Retinal pigment epithelial cell (primary cell): Measurements from ENCODE around the gene GPR173.

Experiments used
- DNase-seq: peaks from one replicate; pipeline ENCODE4 v3.0.0-alpha.2; 2010; ENCODE audit warnings: low read depth
- H3K4me3 ChIP-seq: 2 replicates; pipeline ENCODE4 v1.5.1; 2011; ENCODE audit warnings: mild to moderate bottlenecking, low read length, control low read depth, moderate library complexity
- TF ChIP-seq, protein P1 (sequence below): conservative IDR thresholded peaks from 2 replicates; pipeline ENCODE4 v1.5.1; 2011; ENCODE audit warnings: low read depth, low read length, control low read depth, inconsistent platforms

GPR173 gene

DNA sequence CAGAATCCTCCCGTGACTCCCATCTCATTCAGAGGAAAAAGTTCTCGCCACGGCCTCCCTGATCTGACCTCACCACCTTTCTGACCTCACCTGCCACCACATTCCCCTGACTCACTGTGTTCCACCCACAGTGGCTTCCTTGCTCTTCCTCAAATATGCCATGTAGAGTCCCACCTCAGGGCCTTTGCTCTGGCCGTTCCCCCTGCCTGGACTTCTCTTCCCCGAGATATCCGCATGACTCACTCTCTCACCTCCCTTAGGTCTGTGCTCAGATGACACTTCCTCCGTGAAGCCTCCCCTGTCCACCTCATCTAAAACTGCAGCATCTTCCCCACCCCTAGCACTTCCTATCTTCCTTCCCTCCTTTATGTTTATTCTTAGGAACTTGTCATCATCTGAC lies 26.4 kb downstream of the GPR173 start:
- H3K4me3 ChIP-seq = no peak overlapping the region
- TF ChIP-seq, protein P1, sequence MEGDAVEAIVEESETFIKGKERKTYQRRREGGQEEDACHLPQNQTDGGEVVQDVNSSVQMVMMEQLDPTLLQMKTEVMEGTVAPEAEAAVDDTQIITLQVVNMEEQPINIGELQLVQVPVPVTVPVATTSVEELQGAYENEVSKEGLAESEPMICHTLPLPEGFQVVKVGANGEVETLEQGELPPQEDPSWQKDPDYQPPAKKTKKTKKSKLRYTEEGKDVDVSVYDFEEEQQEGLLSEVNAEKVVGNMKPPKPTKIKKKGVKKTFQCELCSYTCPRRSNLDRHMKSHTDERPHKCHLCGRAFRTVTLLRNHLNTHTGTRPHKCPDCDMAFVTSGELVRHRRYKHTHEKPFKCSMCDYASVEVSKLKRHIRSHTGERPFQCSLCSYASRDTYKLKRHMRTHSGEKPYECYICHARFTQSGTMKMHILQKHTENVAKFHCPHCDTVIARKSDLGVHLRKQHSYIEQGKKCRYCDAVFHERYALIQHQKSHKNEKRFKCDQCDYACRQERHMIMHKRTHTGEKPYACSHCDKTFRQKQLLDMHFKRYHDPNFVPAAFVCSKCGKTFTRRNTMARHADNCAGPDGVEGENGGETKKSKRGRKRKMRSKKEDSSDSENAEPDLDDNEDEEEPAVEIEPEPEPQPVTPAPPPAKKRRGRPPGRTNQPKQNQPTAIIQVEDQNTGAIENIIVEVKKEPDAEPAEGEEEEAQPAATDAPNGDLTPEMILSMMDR = no peak
- DNase-seq = no peak

DNA sequence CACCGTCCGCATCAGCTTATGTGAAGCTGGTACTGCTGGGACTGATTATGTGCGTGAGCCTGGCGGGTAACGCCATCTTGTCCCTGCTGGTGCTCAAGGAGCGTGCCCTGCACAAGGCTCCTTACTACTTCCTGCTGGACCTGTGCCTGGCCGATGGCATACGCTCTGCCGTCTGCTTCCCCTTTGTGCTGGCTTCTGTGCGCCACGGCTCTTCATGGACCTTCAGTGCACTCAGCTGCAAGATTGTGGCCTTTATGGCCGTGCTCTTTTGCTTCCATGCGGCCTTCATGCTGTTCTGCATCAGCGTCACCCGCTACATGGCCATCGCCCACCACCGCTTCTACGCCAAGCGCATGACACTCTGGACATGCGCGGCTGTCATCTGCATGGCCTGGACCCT lies 28.1 kb downstream of the GPR173 start:
- TF ChIP-seq, protein P1 = no peak
- DNase-seq = no peak
- no peak overlapping the region for H3K4me3 ChIP-seq

DNA sequence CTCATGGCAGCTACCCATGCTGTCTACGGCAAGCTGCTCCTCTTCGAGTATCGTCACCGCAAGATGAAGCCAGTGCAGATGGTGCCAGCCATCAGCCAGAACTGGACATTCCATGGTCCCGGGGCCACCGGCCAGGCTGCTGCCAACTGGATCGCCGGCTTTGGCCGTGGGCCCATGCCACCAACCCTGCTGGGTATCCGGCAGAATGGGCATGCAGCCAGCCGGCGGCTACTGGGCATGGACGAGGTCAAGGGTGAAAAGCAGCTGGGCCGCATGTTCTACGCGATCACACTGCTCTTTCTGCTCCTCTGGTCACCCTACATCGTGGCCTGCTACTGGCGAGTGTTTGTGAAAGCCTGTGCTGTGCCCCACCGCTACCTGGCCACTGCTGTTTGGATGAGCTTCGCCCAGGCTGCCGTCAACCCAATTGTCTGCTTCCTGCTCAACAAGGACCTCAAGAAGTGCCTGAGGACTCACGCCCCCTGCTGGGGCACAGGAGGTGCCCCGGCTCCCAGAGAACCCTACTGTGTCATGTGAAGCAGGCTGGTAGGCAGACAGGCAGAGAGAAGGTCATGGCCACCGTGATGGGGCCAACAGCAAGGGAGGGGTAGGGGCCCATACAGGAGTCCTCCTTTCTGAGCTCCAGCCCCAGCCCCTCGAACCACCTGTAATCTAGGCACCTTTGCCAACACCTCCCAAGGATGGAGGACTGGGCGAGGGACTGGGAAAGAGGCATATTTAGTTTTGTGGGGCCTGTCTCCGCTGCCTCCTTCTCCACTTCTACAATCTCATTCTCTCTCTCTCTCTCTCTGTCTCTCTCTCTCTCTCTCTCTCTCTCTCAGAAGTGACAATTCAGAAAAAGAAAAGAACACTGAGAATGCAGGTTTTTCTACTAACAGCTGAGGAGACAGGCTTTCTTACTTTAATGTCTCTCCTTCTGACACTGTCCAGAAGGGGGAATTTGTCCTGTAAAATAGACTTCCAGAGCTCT lies 28.9 kb downstream of the GPR173 start:
- DNase-seq = no peak
- TF ChIP-seq, protein P1 = no peak
- H3K4me3 ChIP-seq = no peak overlapping the region

DNA sequence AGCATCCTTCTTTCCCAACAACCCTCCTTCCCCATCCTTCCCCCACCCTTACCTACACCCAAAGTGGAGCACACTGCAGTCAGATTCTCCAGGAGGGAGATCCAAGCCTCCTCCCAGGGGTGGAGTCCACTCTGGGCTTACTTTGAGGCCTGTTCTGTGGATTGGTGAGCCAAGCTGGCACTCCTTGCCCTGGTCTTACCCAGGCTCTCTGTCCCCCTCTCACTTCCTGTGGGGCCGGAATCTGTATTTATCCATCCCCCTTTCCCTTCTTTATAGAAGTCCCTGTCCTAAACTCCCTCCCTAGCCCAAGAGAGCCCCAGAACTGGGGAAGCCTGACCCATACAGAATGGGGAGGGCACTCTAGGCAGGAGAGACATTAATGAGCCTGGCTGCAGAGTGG lies 30.4 kb downstream of the GPR173 start:
- H3K4me3 ChIP-seq = no peak overlapping the region
- no peak for DNase-seq
- TF ChIP-seq, protein P1 = no peak

DNA sequence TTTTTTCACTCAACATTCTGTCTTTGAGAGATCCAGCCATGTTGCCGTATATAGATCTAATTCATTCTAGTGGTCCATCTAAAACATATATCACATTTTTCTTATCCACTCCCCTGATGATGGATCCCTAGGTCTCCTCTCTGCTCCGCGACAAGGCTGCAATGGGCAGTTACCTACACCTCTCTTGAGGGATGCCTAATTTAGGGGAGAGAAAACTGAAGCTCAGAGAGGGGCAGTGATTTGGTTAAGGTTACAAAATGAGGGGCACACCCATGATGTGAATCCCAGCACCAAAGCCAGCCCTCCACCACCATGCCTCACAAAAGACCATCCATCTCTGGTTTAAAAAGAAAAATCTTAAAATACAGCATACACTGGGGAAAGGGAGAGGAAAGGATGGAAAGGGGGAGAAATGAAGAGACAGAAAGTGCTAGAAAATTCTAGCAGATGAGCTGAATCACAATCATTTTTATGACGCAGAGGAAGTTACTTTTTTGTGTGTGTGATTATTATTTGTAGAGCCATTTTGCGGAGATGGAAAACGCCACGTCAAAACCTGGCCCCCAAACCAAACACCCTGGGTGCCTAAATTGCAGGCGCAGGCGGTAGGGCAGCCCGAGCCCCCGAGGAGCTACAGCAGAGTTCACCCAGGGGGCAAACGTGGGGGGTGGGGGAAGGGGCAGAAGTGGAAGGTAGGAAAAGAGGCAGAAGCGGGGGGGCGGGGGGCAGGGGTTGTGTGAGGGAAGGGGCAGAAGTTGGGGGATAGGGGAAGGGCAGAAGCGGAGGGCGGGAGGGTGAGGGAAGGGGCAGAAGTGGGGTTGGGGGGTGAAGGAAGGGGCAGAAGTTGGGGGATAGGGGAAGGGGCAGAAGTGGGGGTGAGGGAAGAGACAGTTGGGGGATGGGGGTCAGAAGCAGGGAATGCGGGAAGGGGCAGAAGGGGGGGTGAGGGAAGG lies 32.3 kb downstream of the GPR173 start:
- no peak for DNase-seq
- TF ChIP-seq, protein P1 = no peak

DNA sequence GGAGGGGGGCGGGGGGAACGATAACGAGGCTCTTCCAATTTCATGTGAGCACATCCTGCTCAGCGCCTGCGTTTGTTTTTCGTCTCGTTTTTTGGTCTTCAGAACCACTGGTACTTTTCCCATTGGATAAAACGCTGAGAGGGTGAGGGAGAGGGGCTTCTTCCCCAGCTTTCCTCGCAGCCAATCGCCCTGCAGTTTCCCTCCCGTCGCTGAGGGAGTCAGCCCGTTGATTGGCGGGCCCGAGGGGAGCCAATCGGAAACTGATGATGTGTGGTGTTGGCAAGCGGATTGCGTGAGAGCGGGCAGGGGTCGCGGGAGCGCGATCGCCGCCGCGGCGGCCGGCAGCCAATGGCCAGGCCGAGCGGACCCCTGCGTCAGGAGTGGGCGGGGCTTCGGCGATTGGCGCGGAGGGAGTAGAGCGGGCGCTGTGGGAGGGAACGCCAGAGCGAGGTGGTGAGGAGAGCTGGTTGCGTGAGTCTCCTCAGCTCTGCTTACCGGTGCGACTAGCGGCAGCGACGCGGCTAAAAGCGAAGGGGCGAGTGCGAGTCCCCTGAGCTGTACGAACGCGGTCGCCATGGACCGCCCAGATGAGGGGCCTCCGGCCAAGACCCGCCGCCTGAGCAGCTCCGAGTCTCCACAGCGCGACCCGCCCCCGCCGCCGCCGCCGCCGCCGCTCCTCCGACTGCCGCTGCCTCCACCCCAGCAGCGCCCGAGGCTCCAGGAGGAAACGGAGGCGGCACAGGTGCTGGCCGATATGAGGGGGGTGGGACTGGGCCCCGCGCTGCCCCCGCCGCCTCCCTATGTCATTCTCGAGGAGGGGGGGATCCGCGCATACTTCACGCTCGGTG lies 33.6 kb downstream of the GPR173 start, which contains the start of gene TSPYL2:
TSPYL2 (plus strand) TSS at position 443 of the 848 bp plus-strand sequence; CDS start at position 575, 132 bp downstream.
- peak; percentile 85 for DNase-seq

More for the DNA sequence above, 32.3 kb downstream of the GPR173 start:
- H3K4me3 ChIP-seq = peak overlapping the region; percentile 44

More for the DNA sequence above, 33.6 kb downstream of the GPR173 start, which contains the start of gene TSPYL2:
- TF ChIP-seq, protein P1 = no peak
- H3K4me3 ChIP-seq = peak within 1 kb of the TSS; percentile 67
